LNCAP (cell line): ENCODE results near the gene KLK1.

Experiments used
- TF ChIP-seq, protein P1 (sequence below): fragments of 450-650 bp; IDR thresholded peaks from 2 replicates; pipeline ENCODE4 v1.5.1; 2017; ENCODE audit warnings: mild to moderate bottlenecking

Gene KLK1

DNA sequence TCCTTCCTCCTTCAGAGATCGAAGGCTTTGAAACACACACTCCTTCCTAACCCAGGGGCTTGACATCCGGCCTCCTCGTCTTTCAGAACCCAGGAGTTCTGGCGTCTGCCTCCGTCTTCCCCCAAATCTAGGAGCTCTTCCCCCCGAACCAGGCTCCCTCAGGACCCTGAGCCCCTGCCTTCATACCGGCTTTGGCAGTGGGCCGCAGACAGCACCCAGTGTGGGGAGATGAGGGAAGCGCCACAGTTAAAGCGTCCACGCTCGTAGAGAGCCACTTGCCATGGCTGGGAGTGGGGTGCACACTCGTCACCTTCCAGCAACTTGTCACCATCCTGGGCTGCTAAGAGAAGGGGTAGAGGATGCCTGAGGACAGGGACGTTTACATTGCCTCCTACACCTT is 3.9 kb upstream of the KLK1 start:
- TF ChIP-seq, protein P1, sequence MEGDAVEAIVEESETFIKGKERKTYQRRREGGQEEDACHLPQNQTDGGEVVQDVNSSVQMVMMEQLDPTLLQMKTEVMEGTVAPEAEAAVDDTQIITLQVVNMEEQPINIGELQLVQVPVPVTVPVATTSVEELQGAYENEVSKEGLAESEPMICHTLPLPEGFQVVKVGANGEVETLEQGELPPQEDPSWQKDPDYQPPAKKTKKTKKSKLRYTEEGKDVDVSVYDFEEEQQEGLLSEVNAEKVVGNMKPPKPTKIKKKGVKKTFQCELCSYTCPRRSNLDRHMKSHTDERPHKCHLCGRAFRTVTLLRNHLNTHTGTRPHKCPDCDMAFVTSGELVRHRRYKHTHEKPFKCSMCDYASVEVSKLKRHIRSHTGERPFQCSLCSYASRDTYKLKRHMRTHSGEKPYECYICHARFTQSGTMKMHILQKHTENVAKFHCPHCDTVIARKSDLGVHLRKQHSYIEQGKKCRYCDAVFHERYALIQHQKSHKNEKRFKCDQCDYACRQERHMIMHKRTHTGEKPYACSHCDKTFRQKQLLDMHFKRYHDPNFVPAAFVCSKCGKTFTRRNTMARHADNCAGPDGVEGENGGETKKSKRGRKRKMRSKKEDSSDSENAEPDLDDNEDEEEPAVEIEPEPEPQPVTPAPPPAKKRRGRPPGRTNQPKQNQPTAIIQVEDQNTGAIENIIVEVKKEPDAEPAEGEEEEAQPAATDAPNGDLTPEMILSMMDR, result no peak

DNA sequence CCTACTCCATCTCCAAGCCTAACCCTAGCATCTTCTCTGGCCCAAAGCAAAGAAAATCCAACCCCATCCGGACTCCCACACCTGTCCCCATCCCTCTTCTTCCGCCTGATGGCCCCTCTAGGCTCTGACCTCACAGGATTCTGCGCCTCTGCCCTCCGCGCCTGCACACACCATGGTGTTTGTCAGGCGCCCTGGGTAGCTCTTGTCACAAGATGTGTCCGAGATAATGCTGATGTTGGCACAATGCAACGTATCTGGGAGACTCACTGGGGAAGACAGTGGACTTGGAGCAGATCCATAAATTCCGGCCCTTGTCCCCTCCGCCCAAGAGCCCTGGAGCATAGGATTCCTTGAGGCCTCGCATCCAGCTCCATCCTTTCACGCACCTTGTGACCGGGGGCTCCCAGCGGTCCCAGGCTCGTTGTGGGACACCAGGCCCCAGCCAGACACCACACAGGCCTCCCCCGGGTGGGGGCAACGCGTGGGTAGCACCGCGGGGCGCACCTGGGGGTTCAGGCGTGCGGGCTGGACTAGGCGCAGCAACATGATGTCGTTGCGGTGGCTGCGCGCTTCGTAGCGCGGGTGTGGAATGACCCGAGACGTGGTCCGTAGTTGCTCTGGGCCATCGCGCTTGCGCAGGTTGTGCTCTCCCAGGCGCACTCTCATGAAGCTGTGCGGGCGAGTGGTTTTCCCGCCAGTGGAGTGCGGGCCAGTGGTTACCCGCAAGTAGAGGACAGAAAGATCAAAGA is 3.1 kb upstream of the KLK1 start:
- TF ChIP-seq, protein P1, result no peak

DNA sequence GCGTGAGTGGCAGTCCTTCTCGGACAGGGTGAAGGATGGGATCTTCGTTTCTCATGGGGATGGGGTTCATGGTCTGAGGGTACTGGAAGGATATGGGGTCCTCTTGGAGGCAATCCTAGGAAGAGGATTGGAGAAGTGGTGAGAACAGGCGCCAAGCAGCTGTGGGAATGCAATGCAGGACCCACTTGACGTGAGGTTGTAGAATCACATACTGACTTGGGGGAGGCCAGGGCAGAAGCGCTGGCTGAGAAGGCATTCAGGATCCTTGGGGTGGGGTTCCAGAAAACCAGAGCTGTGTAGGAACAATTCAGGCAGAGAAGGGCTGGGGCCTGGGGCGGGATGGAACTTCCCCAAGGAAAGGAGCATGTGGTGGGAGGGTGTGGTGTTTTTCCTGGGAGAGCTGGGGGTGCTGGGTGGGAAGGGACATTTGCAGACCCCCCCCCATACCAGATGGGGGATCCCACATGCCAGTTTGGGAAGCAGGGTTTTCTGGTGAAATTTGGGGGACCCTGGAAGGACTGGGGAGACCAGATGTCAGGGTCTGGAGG is 852 bp downstream of the KLK1 start:
- TF ChIP-seq, protein P1, result no peak

DNA sequence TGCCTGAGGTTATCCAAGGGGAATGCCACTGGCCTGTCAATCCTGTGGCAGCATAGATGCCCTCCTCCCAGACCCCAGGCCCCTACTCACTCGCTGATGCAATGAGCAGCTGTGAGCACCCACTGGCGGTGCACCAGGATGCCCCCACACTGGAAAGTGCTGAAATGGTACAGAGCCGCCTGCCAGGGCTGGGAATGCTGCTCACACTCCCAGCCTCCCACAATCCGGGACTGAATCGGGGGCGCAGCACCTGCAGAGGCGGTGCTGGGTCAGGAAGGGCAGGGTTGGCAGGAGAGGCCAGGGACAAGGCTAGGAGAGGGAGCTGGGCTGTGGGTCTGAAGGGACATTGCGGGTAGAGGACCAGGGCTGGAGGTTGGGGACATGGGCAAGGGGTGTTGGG is 2.0 kb downstream of the KLK1 start:
- TF ChIP-seq, protein P1, result no peak

DNA sequence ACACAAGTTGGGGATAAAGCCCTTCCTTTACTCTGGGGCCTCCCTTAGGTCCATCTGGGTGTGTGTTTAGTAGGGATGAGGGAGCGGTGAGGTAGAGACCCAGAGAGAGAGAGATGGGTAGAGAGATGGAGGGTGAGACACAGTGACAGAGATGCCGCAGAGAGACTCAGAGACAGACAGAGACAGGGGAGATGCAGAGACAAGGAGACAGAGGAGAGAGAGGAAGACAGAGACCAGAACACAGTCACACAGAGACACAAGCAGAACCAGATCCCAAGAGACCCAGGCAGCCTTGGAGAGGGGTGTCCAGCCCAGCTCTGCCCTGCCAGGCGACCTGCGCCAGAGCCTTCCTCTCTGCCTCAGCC is 2.4 kb downstream of the KLK1 start:
- TF ChIP-seq, protein P1, result no peak

DNA sequence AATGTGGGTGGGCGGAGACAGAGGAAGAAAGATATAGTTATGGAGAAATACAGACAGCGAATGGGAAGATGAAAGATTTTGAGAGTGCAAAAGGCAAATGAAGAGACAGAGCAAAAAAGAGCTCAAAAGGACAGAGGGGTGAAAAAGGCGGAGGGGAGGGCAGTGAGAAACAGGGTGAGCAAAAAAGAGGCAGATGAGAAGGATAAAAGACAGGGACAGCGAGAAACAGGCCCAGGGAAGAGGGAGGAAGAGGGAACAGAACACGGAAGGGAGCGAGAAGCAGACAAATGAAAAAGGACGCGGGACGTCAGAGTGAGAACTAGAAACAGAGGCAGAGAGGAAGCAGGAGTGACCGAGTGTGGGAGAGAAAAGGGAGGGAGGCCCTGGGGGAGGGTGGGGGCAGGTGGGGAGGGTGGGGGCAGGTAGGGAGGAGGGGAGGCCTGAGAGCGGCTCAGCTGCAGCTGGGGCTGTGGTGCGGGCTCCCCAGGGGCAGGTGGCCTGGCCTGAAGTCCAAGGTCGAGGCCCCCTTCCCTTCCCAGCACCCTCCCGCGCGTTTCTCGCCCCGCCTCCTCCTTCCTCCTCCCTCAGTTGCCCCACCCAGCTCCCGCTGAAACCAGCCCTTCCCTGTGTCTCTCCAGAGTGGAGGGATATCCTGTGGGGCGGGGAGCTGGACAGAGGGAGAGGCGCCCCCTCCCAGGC is 2.9 kb downstream of the KLK1 start:
- TF ChIP-seq, protein P1, result no peak

DNA sequence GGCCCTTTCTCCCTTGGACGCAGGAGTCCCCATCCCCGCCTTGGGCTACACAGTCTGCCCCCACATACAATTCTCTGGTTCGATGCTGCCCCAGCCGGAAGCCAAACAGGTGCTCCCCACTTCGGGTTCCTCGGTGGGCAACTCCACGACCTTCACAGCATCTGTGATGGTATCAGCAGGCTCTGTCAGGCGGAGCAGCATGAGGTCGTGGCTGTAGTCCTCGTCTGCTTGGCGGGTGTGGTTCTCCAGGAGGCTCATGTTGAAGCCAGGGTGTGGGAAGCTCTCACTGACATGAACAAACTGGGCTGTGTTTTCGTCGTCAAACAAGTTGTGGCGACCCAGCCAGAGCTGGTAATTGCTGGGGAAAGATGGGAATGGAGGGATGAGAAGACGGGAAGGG is 3.5 kb downstream of the KLK1 start:
- TF ChIP-seq, protein P1, result no peak
